GM21515 (cell line): ENCODE measurements around the gene SPSB1.

Experiments
- ATAC-seq: cut with Tn5 transposase; IDR thresholded peaks from one replicate; pipeline ENCODE4 v1.9.1; 2021; ENCODE audit not compliant: unreplicated experiment

The SPSB1 gene

DNA sequence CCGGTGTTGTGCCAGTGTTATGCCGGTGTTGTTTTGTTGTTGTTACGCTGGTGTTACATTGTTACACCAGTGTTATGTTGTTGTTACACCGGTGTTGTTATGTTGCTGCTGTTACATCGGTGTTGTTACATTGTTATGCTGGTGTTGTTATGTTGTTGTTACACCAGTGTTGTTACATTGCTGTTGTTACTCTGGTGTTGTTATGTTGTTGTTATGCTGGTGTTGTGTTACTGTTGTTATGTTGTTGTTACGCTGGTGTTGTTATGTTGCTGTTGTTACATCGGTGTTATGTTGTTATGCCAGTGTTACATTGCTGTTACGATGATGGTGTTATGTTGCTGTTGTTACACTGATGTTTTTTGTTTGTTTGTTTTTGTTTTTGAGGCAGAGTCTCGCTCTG lies 34.1 kb upstream of the SPSB1 start:
- ATAC-seq = no peak

DNA sequence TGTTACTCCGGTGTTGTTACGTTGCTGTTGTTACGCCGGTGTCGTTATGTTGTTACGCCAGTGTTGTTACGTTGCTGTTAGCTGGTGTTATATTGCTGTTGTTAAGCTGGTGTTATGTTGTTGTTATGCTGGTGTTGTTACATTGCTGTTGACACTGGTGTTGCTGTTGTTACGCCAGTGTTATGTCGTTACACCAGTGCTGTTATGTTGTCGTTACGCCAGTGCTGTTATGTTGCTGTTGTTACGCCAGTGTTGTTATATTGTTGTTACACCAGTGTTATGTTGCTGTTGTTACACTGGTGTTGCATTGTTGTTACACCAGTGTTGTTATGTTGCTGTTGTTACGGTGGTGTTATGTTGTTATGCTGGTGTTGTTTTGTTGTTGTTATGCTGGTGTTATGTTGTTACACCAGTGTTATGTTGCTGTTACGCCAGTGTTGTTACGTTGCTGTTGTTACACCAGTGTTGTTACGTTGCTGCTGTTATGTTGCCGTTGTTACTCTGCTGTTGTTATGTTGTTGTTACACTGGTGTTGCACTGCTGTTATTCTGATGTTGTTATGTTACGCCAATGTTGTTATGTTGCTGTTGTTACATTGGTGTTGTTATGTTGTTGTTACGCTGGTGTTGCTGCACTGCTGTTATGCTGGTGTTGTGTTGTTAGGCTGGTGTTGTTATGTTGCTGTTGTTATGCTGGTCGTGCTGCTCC lies 32.5 kb upstream of the SPSB1 start:
- no peak for ATAC-seq

DNA sequence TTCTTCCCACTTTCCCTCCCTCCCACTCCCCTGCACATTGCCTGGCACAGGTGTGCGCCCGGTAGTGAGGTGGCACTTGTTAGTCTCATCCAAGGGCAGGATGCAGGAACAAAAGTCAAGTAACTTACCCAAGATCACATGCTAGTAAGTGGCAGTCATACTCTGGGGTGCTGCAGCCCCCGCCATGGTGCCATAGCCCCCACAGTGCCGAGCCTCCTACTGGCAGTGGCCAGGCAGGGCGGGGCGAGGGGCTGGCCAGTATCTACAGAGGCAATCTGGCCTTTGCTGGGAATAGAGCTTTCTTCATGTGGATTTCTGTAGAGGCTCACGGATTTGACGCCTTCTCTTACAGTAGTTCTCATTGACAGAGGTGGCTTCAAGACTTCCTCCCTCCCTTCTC lies 31.2 kb upstream of the SPSB1 start:
- no peak for ATAC-seq

DNA sequence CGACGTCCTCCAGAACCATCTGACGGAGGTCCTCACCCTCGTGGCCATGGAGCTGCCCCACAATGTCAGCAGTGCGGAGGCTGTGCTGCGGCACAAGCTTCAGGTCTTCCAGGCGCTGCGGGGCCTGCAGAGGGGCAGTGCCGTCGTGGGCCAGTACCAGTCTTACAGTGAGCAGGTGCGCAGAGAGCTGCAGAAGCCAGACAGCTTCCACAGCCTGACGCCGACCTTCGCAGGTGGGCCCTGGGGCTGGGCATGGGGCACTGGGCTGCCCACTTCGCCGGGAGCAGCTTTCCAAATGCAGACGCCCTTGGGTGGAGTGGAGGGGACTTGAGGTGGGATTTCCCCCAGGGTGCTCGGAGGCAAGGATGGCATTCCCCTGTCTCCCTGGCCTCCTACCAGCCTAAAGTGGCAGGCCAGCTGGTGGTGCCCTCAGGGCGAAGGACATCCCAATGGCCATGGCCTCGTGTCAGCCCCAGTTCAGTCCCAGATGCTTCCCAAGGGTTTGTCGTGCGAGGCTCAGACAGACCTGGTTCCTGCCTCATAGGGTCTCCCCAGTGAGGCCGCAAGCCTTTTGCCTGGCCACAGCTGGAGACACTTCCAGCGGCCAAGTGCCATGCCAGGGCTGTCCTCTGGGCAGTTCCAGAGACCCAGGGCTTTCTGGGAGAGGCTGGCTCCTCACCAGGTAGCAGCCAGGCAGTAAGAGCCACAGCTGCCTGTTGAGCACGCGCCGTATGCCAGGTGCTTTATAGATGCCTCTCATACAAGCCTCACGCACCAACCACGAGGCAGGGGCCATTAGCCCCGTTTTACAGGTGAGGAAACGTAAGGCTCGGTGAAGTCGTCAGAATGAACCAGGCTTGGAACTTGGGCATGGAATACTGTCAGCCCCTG lies 30.4 kb upstream of the SPSB1 start:
- no peak for ATAC-seq

DNA sequence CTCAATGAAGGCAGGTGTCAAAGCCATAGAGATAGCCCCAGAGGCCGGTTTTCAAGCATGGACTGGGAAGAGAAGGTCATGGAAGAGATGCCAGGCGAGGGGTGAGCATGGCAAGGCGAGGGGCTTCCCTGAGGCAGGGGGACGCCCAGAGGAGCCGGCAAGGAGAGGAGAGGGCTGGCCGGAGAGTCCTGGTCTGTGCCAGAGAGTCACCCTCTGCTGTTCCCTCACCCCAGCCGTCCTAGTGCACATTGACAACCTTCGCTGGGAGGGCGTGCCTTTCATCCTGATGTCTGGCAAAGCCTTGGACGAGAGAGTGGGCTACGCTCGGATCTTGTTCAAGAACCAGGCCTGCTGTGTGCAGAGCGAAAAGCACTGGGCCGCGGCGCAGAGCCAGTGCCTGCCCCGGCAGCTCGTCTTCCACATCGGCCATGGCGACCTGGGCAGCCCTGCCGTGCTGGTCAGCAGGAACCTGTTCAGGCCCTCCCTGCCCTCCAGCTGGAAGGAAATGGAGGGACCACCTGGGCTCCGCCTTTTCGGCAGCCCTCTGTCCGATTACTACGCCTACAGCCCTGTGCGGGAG lies 29.3 kb upstream of the SPSB1 start:
- no peak for ATAC-seq

DNA sequence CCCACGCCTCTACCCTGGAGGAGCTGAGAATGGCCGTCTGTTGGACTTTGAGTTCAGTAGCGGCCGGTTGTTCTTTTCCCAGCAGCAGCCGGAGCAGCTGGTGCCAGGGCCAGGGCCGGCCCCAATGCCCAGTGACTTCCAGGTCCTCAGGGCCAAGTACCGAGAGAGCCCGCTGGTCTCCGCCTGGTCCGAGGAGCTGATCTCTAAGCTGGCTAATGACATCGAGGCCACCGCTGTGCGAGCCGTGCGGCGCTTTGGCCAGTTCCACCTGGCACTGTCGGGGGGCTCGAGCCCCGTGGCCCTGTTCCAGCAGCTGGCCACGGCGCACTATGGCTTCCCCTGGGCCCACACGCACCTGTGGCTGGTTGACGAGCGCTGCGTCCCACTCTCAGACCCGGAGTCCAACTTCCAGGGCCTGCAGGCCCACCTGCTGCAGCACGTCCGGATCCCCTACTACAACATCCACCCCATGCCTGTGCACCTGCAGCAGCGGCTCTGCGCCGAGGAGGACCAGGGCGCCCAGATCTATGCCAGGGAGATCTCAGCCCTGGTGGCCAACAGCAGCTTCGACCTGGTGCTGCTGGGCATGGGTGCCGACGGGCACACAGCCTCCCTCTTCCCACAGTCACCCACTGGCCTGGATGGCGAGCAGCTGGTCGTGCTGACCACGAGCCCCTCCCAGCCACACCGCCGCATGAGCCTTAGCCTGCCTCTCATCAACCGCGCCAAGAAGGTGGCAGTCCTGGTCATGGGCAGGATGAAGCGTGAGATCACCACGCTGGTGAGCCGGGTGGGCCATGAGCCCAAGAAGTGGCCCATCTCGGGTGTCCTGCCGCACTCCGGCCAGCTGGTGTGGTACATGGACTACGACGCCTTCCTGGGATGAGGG lies 28.5 kb upstream of the SPSB1 start:
- ATAC-seq = no peak

DNA sequence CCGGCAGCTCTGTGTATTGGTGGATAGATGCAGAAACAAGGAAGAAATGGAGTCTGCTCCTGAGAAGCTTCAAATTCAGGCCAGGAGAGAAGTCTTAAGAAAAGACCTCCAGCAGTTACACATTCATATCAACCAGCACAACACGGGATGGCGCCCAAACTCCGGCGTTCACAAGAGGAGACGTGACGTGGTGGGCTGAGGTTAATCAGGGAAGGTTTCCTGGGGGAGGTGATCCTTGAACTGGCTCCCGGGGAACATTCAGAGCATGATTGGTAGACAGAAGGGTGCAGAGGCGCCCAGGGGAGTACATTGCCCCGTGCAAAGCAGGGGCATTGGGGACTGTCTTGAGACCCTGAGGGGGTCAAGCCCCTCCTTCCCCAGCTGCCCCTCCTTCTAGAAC lies 27.7 kb upstream of the SPSB1 start:
- no peak for ATAC-seq

DNA sequence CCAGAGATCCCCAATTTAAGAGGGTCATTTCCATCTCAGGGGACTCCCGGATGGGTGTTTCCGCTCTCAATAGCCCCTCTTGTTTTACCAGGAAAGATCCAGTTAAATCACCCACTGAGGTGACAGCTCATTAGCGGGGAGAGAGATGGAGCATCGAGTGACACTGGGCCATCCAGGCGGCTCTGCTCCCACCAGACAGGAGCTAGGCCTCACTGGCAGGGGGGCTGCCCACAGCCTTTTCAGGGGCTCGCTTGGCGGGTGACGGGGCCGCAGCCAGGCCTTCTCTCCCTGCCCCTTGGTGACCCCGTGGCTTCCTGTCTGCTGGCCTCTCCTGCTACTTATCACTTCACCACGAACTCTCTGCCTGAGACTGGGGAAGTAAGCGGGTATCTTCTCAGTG lies 26.7 kb upstream of the SPSB1 start:
- ATAC-seq = no peak

DNA sequence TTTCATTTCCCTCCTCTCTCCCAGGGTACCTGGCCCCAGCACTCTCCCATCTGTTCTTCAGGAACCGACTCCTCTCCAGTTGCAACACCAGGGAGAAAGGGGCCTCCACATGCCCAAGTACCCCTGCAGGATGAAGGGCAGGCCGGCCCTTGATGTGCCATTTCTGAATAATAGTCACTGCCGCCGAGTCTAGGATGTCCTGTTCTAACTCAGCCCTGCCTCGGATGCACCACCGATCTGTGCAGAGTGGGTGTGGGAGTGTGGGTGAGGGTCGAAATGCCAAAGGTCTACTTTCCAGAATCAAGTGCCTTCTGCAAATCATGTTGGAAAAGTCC lies 25.4 kb upstream of the SPSB1 start:
- ATAC-seq = no peak

DNA sequence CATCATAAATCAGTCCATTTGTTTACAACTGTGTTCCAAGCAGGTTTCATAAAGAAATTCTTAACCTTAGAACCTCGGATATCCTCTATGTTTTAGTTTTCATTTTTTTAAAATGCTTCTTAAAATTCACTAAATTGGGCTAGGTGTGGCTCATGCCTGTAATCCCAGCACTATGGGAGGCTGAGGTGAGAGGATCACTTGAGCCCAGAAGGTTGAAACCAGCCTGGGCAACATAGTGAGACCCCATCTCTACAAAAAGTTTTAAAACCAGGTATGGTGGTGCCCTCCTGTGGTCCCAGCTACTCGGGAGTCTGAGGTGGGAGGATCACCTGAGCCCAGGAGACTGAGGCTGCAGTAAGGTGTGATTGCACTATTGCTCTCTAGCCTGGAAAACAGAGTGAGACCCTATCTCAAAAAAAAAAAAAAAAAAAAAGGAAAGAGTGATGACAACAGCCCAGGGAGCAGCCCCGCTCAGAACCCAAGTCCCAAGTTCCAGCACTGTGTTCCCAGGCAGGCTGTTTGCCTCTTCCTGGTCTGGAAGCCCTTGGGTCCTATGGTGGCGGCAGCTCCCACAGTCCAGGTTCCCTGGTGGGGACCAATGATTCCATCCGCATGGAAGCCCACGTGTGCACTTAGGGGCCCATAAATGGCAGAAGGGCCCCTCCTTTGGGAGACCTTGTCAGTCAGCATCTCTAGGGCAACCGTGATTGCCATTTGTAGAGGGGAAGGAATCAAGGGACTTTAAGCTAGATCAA lies 24.7 kb upstream of the SPSB1 start:
- ATAC-seq = no peak

DNA sequence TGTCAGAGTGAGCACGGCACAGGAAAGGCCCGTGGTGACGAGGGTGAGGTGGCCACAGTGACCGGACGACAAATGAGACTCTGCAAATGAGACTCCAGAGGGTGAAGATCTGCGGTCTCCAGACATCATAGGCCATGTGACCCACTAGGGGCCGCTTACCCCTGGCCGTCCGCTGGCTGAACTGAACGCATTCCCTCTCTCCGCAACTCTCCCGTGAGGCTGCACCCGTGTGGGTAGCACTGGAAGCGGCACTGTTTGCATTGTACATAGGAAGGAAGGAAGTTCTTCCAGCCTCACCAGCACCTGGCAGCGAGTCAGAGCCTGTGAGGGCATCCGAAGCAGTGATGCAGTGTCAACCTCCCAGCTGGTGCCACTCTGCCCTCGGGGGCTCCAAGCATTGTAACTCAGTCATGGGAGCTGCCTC lies 23.6 kb upstream of the SPSB1 start:
- no peak for ATAC-seq

DNA sequence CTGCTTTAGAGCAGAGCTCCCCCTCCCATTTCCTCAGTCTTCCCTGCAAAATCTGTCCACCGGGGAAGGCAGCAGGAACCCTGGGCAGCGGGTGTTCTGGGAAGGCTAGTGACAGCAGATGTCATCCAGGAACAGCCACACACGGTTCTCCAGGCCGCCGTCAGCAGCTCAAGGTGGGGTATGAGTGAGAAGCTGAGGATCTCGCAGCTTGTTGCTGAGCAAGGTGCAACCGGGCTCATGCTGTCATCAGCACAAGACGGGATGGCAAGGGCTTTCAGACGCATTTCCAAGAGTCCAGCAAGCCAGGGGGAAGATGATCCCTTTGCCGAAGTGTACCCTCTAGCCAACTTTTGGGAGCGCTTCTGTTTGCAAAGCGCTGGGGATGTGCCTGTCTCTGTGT lies 23.0 kb upstream of the SPSB1 start:
- ATAC-seq = no peak

DNA sequence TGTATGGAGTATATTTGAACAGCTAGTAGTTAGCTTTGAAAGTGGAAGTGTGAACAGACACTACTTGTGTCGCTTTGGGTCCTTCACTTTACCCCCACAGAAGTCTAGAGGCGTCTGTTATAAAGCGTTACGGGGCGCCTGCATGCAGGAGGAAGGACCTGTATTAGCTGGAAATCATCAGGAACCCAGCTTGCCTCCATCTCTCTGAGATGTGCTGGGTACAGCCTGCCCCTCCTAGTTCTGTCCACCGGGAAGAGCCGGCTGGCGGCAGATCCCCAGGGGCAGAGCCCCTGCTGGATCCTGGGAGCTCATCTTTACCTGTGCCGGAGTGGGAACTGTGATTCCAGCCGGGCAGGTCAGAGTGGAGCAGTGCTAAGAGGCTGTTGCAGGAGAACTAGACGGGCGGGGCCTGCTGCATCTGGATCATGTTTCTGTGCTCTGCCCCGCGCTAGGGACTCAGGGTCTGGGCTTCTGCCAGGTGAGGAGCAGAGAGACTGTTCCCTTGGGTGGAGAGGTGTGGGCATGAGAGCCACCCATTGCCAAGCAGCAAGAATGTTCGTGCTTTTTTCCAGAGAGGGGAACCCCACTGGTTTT lies 22.3 kb upstream of the SPSB1 start:
- ATAC-seq = no peak

DNA sequence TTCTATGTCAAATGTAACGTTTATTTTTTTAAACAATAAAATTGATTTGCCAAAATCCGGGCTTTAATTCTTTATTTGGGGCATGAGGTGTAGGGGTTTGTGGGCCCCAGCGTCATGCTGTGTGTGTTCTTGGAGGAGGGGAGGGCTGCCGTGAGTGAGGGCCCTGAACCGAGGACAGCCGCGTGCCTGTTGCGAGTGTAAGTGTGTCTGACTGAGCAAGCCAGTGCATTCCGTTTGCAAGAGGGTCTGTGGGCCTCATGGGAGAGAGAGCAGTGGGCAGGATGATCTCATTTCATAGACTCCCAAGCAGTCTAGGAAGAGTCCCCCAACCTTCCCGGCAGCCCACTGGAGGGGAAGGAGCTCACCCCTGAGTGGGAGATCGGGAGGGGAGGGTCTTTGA lies 21.4 kb upstream of the SPSB1 start:
- ATAC-seq = no peak

DNA sequence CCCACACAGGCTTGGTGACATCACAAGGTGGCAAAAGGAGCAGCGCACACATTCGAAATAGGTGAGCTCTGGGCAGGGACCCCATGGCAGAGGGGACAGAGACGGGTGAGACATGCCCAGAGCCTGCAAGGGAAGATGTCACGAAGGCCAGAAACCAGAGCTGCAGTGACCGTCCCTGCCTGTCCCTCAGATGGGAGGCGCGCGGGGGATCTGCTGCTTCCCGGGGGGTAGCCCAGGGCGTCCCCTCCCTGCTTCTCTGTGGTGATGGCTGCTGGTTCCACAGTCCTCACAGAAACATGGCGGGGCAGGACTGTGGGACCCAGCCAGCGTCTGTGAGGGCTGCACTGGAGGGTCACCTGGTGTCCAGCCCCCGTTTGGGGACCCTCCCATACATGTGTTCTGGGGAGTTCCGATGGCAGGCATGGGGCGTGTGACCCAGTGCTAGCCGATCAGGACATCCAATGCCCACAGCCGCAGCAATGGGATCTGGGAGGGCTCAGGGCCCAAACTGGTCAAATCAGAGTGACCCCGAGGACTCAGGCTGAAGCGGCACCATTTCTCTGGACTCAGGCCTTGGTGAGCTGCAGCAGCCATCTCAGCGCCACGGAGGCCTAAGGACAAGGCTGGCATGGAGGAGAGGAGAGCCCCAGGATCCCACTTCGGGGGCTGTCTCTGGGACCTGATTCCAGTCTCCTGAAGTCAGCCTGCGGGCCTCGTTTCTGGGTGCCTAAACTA lies 20.7 kb upstream of the SPSB1 start:
- ATAC-seq = no peak

DNA sequence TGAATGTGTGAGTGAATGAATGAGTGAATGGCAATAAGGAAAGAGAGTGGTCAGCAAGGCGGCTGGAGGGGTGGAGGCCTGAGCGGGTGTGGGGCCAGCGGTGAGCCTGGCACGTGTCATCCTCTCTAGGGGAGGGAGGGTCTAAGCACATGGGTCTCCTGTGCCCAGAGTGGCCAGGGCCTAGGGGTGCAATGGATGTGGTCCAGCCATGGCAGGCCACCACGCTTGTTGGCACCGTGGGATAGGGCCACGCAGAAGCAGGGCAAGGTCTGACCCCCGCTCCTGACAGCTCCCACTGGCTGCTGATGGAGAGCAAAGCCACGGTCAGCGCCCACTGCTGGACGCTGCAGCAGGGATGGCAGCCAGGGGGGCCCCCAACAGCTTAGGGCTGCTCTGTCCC lies 19.5 kb upstream of the SPSB1 start:
- no peak for ATAC-seq

DNA sequence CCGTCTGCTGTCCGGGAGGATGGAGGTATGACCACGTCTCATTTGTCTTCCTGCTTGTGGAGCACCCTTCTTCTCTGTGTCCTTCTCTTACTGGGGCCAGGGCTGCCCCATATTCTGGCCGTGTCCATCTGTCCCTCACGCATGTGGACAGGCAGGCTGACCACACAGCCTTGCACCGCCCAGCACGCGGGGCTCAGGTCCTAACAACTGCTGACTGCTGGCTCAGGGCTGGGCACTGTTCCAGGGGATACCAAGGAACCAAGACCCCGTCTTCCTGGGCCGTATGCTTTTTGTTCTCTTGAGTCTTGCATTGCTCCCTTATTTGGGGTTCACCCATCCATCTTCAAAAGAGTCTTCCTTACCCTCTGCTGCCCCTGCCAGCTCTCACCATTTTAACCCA lies 17.5 kb upstream of the SPSB1 start:
- ATAC-seq = no peak

DNA sequence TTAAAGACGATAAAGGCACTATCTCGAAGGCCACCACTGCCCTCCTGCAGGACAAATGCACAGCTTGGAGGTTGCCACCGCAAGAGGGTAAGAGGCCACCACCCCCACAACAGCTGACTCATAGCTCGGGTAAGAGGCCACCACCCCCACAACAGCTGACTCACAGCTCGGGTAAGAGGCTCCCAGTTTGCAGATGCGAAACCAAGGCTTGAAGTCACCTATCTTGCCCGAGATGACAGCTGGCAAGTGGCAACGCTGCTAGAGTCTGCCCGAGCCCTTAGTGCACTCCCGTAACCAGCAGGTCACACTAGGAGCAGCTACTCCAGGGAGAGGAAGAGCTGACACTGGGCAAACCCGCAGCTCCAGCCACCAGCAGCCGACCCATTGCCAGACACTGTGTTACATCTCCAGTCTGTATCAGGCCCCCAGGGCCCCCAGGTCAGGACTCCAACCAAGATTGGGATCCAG lies 17.1 kb upstream of the SPSB1 start:
- no peak for ATAC-seq

DNA sequence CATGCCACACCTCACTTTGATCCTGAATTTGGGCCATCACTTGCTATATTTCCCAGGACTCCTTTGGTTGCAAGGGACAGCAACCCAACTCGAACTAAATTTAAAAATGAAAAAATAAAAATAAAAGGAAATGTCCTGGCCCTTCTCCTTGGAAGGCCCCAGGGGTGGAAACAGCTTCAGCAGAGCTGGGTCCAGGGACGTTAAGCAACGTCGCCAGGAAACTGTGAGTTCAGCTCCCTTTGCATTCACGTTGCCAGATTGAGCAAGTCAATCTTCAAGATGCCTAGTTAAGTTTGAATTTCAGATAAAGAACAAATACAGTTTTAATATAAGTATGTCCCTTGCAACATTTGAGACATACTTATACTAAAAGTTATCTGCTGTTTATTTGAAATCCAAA lies 14.6 kb upstream of the SPSB1 start:
- no peak for ATAC-seq
